KOPT-K1 (cell line): ENCODE data around the gene ZDHHC11B.
"Not testable (repeated sequence)": the region's sequence is repeated elsewhere in the genome, so short reads cannot be mapped to it uniquely, and the experiment has no call there.

Experiments
- H3K27ac ChIP-seq: fragments of 200-600 bp; sonication (generic); 2 replicates; pipeline ENCODE4 v1.5.1; 2016; ENCODE audit warnings: antibody characterized with exemption, mild to moderate bottlenecking, low read depth, low read length; ENCODE audit not compliant: poor library complexity, severe bottlenecking
- H3K36me3 ChIP-seq: fragments of 200-600 bp; sonication (generic); 2 replicates; pipeline ENCODE4 v1.5.1; 2017; ENCODE audit warnings: antibody characterized with exemption, mild to moderate bottlenecking, low read length, moderate library complexity; ENCODE audit not compliant: insufficient read depth
- H3K9me3 ChIP-seq: fragments of 200-600 bp; sonication (generic); 2 replicates; pipeline ENCODE4 v1.5.1; 2017; ENCODE audit warnings: antibody characterized with exemption, low read length, mild to moderate bottlenecking; ENCODE audit not compliant: insufficient read depth, poor library complexity, severe bottlenecking

Gene ZDHHC11B, protein sequence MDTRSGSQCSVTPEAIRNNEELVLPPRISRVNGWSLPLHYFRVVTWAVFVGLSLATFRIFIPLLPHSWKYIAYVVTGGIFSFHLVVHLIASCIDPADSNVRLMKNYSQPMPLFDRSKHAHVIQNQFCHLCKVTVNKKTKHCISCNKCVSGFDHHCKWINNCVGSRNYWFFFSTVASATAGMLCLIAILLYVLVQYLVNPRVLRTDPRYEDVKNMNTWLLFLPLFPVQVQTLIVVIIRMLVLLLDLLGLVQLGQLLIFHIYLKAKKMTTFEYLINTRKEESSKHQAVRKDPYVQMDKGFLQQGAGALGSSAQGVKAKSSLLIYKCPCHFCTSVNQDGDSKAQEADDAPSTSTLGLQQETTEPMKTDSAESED

GRCh38 chr5:784428-785177 is at the start of gene ZDHHC11B:
Gene ZDHHC11B, minus strand, starts transcription at chr5:784729. Its CDS starts 17,810 bp downstream, at chr5:766919.
- not testable (repeated sequence) for H3K36me3 ChIP-seq, H3K9me3 ChIP-seq, H3K27ac ChIP-seq

DNA sequence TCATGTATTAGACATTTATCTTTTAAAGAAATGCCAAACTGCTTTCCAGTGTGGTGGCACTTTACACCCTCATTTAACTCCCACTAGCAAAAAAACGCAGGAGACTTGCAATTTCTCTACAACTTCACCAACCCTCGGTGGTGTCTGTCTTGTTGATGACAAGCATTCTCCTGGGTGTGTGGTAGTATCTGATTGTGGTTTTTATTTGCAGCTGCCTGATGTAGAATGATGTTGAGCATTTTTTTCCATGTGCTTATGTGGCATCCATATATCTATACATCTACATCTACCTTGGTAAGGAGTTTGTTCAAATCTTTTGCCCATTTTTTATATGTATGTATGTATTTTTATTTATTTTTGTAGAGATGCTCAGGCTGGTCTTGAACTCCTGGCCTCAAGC is 49.5 kb upstream of the ZDHHC11B start:
- not testable (repeated sequence) for H3K27ac ChIP-seq, H3K9me3 ChIP-seq, H3K36me3 ChIP-seq

DNA sequence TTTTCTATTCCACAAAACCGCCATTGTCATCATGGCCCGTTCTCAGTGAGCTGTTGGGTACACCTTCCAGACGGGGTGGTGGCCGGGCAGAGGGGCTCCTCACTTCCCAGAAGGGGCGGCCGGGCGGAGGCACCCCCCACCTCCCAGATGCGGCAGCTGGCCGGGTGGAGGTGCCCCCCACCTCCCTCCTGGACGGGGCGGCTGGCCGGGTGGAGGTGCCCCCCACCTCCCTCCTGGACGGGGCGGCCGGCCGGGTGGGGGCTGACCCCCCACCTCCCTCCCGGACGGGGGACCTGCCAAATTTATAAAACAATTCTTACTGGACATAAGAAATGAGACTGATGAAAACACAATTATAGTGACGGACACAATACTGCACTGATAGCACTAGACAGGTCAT is 43.7 kb upstream of the ZDHHC11B start:
- not testable (repeated sequence) for H3K27ac ChIP-seq, H3K36me3 ChIP-seq, H3K9me3 ChIP-seq

DNA sequence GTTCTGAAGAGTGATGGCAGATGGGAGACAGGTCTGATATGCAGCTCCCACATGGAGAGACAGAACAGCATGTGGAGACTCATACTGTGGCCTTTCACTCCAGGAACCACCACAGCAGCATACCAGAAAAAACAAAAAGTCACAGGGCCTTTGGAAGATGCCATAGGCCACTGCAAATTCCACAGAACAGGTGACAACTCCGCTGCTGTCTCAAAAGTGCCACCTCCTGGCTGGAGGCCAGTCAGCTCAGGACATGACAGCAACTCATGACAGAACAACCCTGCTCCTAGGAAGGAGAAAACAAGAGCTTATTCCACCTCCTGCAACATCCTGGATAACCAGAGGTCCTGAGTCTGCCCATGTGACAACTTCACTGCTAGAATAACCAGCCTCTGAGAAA is 41.0 kb upstream of the ZDHHC11B start:
- H3K9me3 ChIP-seq, H3K27ac ChIP-seq, H3K36me3 ChIP-seq: not testable (repeated sequence)

DNA sequence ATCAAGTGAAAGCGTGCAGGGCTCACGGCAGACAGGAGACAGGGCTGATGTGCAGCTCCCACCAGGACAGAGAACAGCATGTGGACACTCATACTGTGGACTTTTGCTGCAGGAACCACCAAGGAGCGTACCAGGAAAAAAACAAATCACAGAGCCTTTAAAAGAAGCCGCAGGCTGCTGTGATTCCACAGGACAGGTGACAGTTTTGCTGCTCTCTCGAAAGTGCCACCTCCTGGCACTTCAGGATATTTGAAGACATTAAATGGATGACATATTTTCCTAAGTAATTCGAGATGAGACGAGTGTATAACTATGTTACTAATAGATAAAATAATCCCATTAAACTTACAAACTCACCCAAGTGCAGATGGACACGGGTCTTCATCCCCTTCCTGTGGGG is 37.0 kb upstream of the ZDHHC11B start:
- Histone ChIP-seq H3K9me3 (no peaks in the 10 kb centered on the region), H3K27ac (no peak overlapping the region), H3K36me3 (no peaks in the 10 kb centered on the region)

- H3K36me3 ChIP-seq, result no peaks in the 10 kb centered on the region
- peaks cover 7% of the 10 kb centered on the region for H3K9me3 ChIP-seq
- H3K27ac ChIP-seq, result no peak overlapping the region
These were observed 35.7 kb upstream of the ZDHHC11B start for GRCh38 chr5:820245-820644.

GRCh38 chr5:819078-819477 is 34.5 kb upstream of the ZDHHC11B start:
- no peak overlapping the region for H3K27ac ChIP-seq
- H3K9me3 ChIP-seq, result peaks cover 7% of the 10 kb centered on the region
- no peaks in the 10 kb centered on the region for H3K36me3 ChIP-seq

GRCh38 chr5:816176-816575 is 31.6 kb upstream of the ZDHHC11B start:
- H3K36me3 ChIP-seq, result no peaks in the 10 kb centered on the region
- H3K27ac ChIP-seq, result no peak overlapping the region
- peaks cover 7% of the 10 kb centered on the region for H3K9me3 ChIP-seq

GRCh38 chr5:815449-815848 is 30.9 kb upstream of the ZDHHC11B start:
- Histone ChIP-seq H3K27ac (no peak overlapping the region), H3K36me3 (no peaks in the 10 kb centered on the region), H3K9me3 (peaks cover 7% of the 10 kb centered on the region)

- not testable (repeated sequence) for H3K9me3 ChIP-seq, H3K36me3 ChIP-seq, H3K27ac ChIP-seq
These were observed 29.0 kb upstream of the ZDHHC11B start for GRCh38 chr5:813575-813974.

DNA sequence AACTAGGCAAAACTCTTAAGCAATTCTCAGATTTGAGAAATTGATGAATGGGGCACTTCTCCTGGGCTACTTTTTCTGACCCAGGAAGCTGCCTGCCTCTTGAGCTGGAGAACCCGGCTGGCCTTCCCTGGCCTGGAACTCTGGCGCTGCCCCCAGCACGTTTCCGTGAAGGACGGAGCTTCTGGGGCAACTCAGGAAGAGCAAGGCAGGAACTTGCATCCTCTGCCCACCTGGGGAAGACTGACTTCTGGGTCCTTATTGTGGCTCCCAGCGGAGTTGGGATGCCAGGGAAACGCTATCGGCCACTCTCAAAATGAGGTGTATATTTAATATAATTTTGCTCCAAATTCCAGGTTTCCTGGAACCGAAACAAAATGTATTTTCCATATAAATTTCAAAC is 26.9 kb upstream of the ZDHHC11B start:
- not testable (repeated sequence) for H3K9me3 ChIP-seq, H3K36me3 ChIP-seq, H3K27ac ChIP-seq

- H3K9me3 ChIP-seq, H3K27ac ChIP-seq, H3K36me3 ChIP-seq: not testable (repeated sequence)
These were observed 23.4 kb upstream of the ZDHHC11B start for GRCh38 chr5:807719-808514.

GRCh38 chr5:801472-801871 is 16.9 kb upstream of the ZDHHC11B start:
- no peak overlapping the region for H3K27ac ChIP-seq
- H3K36me3 ChIP-seq, result no peaks in the 10 kb centered on the region
- H3K9me3 ChIP-seq, result peaks cover 10% of the 10 kb centered on the region

DNA sequence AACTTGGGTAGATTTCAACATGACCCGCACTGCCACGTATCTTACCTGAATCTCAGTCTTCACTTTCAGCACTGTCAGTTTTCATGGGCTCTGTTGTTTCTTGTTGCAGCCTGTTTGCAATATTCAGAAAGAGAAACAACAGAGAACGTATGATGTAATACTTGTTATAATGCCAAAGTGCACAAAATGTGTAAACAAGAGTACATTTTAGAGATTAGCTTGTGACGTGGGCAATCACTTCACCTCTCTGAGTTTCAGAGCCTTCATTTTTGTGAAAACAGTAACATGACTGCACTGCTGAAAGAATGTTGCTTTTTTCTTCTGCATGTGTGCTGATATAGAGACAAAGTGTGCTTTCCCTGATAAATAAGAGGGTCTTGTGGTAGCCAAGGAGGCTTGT is 16.5 kb upstream of the ZDHHC11B start:
- H3K9me3 ChIP-seq, H3K36me3 ChIP-seq, H3K27ac ChIP-seq: not testable (repeated sequence)

DNA sequence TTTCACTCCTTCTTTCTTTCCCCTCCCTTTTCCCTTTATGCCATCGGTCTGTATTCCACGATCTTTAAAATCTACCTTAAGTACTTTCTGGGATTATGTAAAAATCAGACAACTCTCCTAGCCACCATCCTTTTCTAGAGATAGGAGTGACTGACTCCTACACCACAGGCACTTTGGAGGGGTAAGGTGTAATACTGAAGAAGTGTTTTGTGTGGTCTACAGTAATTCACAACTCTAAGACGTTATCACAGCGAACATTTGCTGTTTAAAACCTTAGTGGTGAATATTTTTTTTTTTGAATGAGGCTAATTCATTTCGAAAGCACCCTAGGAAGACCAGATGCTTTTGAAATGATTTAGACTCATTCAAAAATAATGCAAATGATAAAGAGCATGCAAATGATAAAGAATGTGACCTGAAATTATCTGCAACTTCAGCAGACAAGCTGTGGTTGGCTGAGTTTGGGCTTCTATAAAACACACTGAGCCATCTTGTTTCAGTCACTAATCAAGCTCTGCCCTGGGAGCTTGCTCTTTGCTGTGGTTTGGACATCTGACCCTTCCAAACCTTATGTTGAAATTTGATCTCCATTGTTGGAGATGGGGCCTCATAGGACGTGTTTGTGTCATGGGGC is 14.1 kb upstream of the ZDHHC11B start:
- not testable (repeated sequence) for H3K9me3 ChIP-seq, H3K36me3 ChIP-seq, H3K27ac ChIP-seq
